OCI-LY1 (cell line): ENCODE results near the gene TEX53.

Experiments used
- H2AFZ ChIP-seq: fragments of 200-600 bp; sonication (generic), shearing (Covaris generic); 2 replicates; pipeline ENCODE4 v1.6.0; 2014; ENCODE audit warnings: antibody characterized with exemption, mild to moderate bottlenecking, low read length
- H3F3A ChIP-seq: fragments of 200-600 bp; sonication (generic), shearing (Covaris generic); 2 replicates; pipeline ENCODE4 v1.6.0; 2014; ENCODE audit warnings: mild to moderate bottlenecking, antibody characterized with exemption, low read length, moderate library complexity; ENCODE audit not compliant: insufficient read depth
- H3K27ac ChIP-seq: fragments of 200-600 bp; sonication (generic); 2 replicates; pipeline ENCODE4 v1.5.1; 2014; ENCODE audit warnings: low read length, mixed run types, mild to moderate bottlenecking, low read depth; ENCODE audit not compliant: poor library complexity, severe bottlenecking
- H3K27me3 ChIP-seq: fragments of 200-600 bp; sonication (generic); 2 replicates; pipeline ENCODE4 v1.6.0; 2014; ENCODE audit warnings: antibody characterized with exemption, mild to moderate bottlenecking, low read length, moderate library complexity; ENCODE audit not compliant: insufficient read depth
- H3K36me3 ChIP-seq: fragments of 200-600 bp; sonication (generic); 2 replicates; pipeline ENCODE4 v1.6.1; 2014; ENCODE audit warnings: mild to moderate bottlenecking, antibody characterized with exemption, low read length, moderate library complexity, mixed read lengths; ENCODE audit not compliant: insufficient read depth
- H3K4me1 ChIP-seq: fragments of 200-600 bp; sonication (generic); 2 replicates; pipeline ENCODE4 v1.5.1; 2014; ENCODE audit warnings: mild to moderate bottlenecking, low read length, moderate library complexity; ENCODE audit not compliant: insufficient read depth, severe bottlenecking
- H3K4me2 ChIP-seq: fragments of 200-600 bp; sonication (generic), shearing (Covaris generic); 2 replicates; pipeline ENCODE4 v1.6.1; 2014; ENCODE audit warnings: low read length
- H3K4me3 ChIP-seq: fragments of 200-600 bp; sonication (generic); 2 replicates; pipeline ENCODE4 v1.5.1; 2014; ENCODE audit warnings: low read length, low read depth, mild to moderate bottlenecking, mixed read lengths; ENCODE audit not compliant: poor library complexity, severe bottlenecking
- H3K79me2 ChIP-seq: fragments of 200-600 bp; shearing (Covaris generic); 2 replicates; pipeline ENCODE4 v1.6.1; 2016; ENCODE audit warnings: mixed run types, low read length, mixed read lengths; ENCODE audit not compliant: insufficient read depth
- H3K9ac ChIP-seq: fragments of 200-600 bp; sonication (generic), shearing (Covaris generic); 2 replicates; pipeline ENCODE4 v1.6.1; 2014; ENCODE audit warnings: mild to moderate bottlenecking, low read length, mixed read lengths
- H3K9me2 ChIP-seq: fragments of 200-600 bp; sonication (generic), shearing (Covaris generic); 2 replicates; pipeline ENCODE4 v1.6.1; 2014; ENCODE audit warnings: low read depth, mild to moderate bottlenecking, low read length, mixed read lengths
- H3K9me3 ChIP-seq: fragments of 200-600 bp; shearing (Covaris generic); 2 replicates; pipeline ENCODE4 v1.6.1; 2014; ENCODE audit warnings: low read length, mixed read lengths
- H4K20me1 ChIP-seq: fragments of 200-600 bp; sonication (generic), shearing (Covaris generic); 2 replicates; pipeline ENCODE4 v1.6.0; 2016; ENCODE audit warnings: mild to moderate bottlenecking, low read length; ENCODE audit not compliant: insufficient read depth
- CTCF ChIP-seq: fragments of 200-600 bp; sonication (generic), shearing (Covaris generic); IDR thresholded peaks from 2 replicates; pipeline ENCODE4 v1.5.1; 2017; ENCODE audit warnings: mild to moderate bottlenecking, antibody characterized with exemption, low read length, moderate library complexity, mixed read lengths
- EZH2 ChIP-seq: fragments of 200-600 bp; sonication (generic), shearing (Covaris generic); IDR thresholded peaks from 2 replicates; pipeline ENCODE4 v1.8.0; 2017; ENCODE audit warnings: borderline replicate concordance, mixed run types, mild to moderate bottlenecking, antibody characterized with exemption, low read length, moderate library complexity, mixed read lengths

TEX53 gene

GRCh38 chr9:114666851-114667250 is 9.2 kb upstream of the TEX53 start:
- Histone ChIP-seq H3K9me2 (no peaks in the 10 kb centered on the region), H3K36me3 (no peaks in the 10 kb centered on the region), H3K27ac (no peak overlapping the region), H3K4me3 (no peak overlapping the region), H3K4me2 (no peak overlapping the region), H3K9ac (no peak overlapping the region), H3F3A (no peaks in the 10 kb centered on the region), H2AFZ (no peak overlapping the region), H3K9me3 (no peaks in the 10 kb centered on the region), H3K79me2 (no peaks in the 10 kb centered on the region), H3K27me3 (peaks cover 5% of the 10 kb centered on the region; the same call in 1 of the 2 replicates), H4K20me1 (no peaks in the 10 kb centered on the region), H3K4me1 (no peaks in the 10 kb centered on the region)
- no peak for TF ChIP-seq CTCF
- TF ChIP-seq EZH2: no peak

GRCh38 chr9:114666401-114666800 is 8.8 kb upstream of the TEX53 start:
- Histone ChIP-seq H3K79me2 (no peaks in the 10 kb centered on the region), H3K27ac (no peak overlapping the region), H3K4me2 (no peak overlapping the region), H3K4me1 (no peaks in the 10 kb centered on the region), H3K4me3 (no peak overlapping the region), H3K9me3 (no peaks in the 10 kb centered on the region), H3K9me2 (no peaks in the 10 kb centered on the region), H3F3A (no peaks in the 10 kb centered on the region), H3K36me3 (no peaks in the 10 kb centered on the region), H3K27me3 (peaks cover 5% of the 10 kb centered on the region; the same call in 1 of the 2 replicates), H3K9ac (no peak overlapping the region), H2AFZ (no peak overlapping the region), H4K20me1 (no peaks in the 10 kb centered on the region)
- TF ChIP-seq CTCF: no peak
- TF ChIP-seq EZH2: no peak

- TF ChIP-seq CTCF (no peak), EZH2 (no peak)
- Histone ChIP-seq H3K9me2 (no peaks in the 10 kb centered on the region), H3K4me1 (no peaks in the 10 kb centered on the region), H2AFZ (no peak overlapping the region), H3K27ac (no peak overlapping the region), H3K9ac (no peak overlapping the region), H3F3A (no peaks in the 10 kb centered on the region), H4K20me1 (no peaks in the 10 kb centered on the region), H3K4me2 (no peak overlapping the region), H3K36me3 (no peaks in the 10 kb centered on the region), H3K4me3 (no peak overlapping the region), H3K79me2 (no peaks in the 10 kb centered on the region), H3K9me3 (no peaks in the 10 kb centered on the region), H3K27me3 (peaks cover 5% of the 10 kb centered on the region; the same call in 1 of the 2 replicates)
Measured at GRCh38 chr9:114664181-114664580, 6.6 kb upstream of the TEX53 start.
